ENCODE measurements around the gene DNAAF6.

DNA sequence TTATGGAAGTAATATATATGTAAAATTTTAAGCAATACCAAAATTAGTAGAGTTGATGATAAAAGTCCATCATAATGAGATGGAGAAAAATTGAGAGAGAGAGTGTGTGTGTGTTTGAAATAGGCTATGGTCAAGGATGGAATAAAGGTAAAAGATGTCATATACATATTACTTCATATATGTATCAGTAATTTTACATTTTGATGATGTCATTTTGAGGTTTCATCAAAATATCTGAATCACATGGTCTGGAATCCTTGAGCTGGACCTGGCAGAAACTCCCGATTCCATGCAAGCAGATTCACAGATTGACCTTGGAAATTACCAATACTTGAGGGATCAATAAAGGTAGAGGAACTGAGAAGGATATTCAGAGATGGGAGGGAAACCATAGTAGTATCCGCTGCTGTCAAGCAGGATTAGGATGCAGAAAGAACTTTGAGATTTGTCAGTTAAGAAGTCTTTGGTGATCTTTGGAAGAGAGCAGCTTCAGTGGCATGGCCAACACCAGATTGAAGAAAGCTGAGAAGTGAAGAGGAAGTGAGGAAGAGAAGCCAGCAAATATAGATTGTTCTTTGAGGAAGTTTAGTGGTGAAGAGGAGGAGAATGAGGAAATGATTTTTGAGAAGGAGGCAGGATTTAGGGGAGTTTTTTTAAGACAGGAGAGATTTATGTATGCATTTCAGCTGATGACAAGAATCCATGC is 21.5 kb downstream of the DNAAF6 start:
- TF ChIP-seq, protein P1, sequence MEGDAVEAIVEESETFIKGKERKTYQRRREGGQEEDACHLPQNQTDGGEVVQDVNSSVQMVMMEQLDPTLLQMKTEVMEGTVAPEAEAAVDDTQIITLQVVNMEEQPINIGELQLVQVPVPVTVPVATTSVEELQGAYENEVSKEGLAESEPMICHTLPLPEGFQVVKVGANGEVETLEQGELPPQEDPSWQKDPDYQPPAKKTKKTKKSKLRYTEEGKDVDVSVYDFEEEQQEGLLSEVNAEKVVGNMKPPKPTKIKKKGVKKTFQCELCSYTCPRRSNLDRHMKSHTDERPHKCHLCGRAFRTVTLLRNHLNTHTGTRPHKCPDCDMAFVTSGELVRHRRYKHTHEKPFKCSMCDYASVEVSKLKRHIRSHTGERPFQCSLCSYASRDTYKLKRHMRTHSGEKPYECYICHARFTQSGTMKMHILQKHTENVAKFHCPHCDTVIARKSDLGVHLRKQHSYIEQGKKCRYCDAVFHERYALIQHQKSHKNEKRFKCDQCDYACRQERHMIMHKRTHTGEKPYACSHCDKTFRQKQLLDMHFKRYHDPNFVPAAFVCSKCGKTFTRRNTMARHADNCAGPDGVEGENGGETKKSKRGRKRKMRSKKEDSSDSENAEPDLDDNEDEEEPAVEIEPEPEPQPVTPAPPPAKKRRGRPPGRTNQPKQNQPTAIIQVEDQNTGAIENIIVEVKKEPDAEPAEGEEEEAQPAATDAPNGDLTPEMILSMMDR (IDR thresholded peaks at IDR 0.05), result no peak
- no peak for TF ChIP-seq RFX5 (IDR thresholded peaks at IDR 0.05; ENCODE audit: low read length)
- no peak for TF ChIP-seq EP300 (IDR thresholded peaks at IDR 0.05; ENCODE audit: borderline replicate concordance in 1 of 2, low read depth in 1 of 2, low read length in 1 of 2)
- no peak for TF ChIP-seq GATA2 (CRISPR knock-in tag; IDR thresholded peaks at IDR 0.05)
- TF ChIP-seq FOXM1 (IDR thresholded peaks at IDR 0.05; ENCODE audit: low read depth), result no peak
- TF ChIP-seq, protein P2, sequence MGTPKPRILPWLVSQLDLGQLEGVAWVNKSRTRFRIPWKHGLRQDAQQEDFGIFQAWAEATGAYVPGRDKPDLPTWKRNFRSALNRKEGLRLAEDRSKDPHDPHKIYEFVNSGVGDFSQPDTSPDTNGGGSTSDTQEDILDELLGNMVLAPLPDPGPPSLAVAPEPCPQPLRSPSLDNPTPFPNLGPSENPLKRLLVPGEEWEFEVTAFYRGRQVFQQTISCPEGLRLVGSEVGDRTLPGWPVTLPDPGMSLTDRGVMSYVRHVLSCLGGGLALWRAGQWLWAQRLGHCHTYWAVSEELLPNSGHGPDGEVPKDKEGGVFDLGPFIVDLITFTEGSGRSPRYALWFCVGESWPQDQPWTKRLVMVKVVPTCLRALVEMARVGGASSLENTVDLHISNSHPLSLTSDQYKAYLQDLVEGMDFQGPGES (IDR thresholded peaks at IDR 0.05; ENCODE audit: low read depth, low read length), result no peak
- TF ChIP-seq POLR2AphosphoS5 (IDR thresholded peaks at IDR 0.05; ENCODE audit: low read depth, low read length), result no peak

Data from SK-N-SH (cell line).